ENCODE results near the gene ADRA1B.

GRCh38 chr5:159878988-159879471 is 37.3 kb upstream of the ADRA1B start:
- TF ChIP-seq CTCF (IDR thresholded peaks at IDR 0.05; ENCODE audit: low read depth, low read length) (no peak), POLR2A (IDR thresholded peaks at IDR 0.05; ENCODE audit: extremely low read depth, insufficient read length) (no peak)

Measured in NB4 (cell line).